CD4-positive, alpha-beta T cell treated with Interleukin-2 at 100 ng/mL for 4 hours (primary cell): Measurements from ENCODE around the gene CREBL2.
A peak's percentile ranks its signal among the peaks of the same experiment; 100 is the strongest.
"Not testable (repeated sequence)": the region's sequence is repeated elsewhere in the genome, so short reads cannot be mapped to it uniquely, and the experiment has no call there.

Source experiments
- DNase-seq: peaks from one replicate; pipeline ENCODE4 v3.0.0-alpha.2; 2020; ENCODE audit warnings: low spot score

Gene CREBL2

DNA sequence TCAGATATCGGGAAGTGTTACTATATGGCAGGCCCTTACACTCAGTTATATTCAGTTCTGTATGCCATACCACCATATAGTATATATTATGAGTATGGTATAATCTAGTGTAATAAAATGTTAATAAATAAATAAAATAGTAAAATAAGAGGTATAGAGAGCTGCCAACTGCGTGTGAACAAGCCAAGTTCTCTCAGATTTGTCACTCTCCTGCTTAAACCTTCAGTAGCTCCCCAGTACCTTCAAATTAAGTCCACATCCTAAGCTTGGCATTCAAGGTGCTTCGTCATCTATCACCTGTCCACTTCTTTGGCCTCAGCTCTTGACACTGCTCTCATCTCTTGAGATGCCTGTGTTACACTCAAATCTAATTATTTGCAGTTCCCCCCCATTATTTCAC, 12.8 kb upstream of the CREBL2 start:
- DNase-seq, result no peak

DNA sequence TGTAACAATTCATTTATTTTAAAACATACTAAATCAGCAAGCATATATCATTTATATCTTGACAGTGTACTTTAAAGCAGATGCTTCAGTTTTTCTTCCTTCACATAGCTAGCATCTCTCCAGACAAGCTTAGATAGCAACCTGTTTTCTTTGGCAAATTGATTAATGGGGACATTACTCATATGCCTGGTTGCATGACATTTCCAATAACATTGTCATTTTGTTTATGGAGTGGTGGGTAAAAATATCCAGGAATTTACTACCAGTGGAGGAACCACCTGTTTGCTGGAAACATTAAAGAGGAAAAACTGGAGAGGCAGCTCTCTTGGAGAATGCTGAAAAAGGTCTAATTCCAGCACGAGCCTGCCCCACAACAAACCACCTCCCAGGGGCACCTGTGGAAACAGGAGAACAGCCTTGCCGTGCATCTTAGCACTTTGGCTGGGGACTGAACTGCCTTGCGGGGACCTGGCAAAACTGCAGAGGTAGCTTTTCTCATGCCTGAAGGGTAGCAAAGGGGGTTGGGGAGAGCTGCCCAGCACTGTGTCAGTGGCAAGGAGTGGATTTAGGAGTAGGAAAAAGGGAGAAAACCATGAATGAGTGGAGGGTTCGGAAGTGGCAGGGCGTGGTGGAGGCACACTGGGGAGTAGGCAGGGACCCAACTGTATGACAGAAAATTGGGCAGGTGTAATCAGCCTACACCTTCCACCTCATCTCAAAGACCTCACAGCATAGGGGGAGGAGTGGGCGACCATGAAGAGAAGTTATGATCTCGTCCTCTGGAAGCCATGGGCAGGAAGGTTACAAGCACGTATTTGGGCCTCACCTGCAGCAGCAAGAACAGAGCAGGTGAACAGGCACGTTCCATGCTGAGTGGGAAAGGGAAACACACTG, 11.7 kb upstream of the CREBL2 start:
- no peak for DNase-seq

DNA sequence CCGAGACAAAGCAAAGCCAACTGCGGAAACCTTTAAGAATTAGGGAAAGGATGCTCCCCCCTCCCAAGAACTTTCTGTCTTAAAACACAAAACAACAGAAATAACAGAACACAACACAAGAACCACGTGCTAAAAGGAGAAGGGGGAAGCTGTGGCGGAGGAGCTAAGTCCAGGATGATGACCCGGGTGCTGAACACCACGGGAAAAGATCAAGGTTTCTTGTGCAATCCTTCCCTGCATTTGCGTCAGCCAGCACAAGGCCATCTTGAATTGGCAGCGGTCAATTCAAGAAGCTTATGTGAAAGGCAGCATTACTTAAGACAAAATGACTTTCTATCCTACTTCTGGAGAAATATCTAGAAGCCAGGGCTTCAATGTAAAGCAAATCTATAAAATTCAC, 11.0 kb upstream of the CREBL2 start:
- no peak for DNase-seq

DNA sequence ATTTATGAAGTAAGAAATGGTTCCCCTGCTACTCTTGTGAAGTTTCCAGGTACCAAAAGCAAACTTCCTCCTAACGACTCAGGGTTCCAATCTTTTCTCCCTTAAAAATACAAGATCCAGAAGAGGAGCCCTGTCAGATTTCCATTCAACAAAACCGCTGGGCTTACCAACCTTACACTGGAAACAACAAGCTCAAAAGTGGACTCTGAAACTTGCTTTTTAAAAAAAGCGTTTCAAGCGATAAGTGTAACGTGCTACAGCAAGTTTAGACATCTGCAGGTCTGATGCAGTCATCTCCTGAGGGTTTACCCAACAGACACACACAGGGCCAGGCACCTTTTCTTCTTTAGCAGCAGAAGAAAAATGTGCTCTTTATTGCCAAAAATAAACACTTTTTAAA, 6.9 kb upstream of the CREBL2 start:
- DNase-seq, result no peak

DNA sequence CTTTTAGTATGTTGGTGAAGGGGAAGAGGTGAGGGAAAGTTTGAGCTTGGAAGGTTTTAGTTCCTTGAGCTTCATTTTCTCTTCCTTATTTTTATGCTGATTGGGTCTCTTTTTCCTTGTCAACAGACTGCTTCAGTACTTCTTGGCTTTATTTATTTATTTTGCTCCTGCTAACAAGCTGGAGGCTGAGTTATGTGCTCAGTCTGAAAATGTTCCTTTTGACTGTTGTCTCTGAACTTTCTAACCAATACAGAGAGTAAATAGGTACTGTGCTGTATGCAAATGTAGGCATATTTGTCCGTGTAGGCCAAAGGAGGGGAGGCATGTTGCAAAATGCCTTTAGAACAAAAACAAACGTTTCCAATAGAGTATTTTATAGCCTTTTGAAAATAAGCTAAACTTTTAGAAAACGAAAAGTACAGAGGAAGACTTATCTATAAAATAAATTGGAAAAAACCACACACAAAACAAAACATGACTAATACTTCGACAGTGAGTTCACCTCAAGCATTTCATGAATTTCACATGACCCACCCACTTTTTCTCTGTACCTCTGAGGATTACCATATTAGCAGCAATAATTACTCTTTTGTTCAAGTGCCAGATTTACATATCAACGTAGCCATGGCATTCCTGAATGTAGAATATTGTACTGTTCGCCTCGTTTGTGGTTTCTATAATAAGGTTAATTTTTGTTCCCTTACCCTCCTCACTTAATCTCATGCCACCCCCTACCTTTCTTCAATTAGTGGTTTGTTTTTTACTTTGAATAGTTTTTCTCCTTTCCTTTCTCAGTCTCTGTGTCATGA, 4.7 kb upstream of the CREBL2 start:
- peak; percentile 51 for DNase-seq

DNA sequence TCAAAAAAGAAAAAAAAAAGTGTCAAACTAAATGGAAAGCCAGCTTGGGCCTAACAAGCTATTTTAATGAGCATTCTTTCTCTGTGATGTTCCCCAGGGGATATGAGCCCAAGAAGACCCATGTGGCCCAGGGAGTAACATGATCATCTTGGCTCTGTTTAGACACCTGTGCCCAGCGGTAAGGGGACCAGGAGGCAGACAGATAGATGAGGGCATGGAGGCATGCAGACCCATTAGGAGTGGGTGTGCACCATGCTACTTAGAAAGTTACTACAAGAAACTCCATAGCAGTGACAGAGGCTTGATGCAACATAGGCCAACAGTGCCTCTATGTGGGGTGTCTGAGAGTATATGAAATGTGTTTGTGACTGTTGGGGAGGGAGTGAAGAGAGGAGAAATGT, 3.1 kb upstream of the CREBL2 start:
- DNase-seq, result no peak

DNA sequence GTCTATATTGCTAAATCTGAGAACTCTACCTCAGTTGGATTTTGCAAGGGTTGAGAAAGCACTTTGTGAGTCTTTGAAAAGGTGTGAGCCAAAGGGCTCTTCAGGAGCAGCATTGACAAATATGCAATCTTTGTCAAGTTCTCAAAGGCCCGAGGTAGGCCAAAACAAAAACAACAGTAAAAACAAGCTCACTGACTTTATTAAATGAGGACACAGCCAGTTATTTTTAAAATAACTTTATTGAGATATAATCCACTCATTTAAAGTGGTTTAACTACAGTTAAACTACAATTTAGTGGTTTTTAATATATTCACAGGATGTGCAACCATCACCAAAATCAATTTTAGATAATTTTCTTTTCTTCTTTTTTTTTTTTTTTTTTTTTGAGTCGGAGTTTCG, 2.0 kb upstream of the CREBL2 start:
- DNase-seq, result no peak

DNA sequence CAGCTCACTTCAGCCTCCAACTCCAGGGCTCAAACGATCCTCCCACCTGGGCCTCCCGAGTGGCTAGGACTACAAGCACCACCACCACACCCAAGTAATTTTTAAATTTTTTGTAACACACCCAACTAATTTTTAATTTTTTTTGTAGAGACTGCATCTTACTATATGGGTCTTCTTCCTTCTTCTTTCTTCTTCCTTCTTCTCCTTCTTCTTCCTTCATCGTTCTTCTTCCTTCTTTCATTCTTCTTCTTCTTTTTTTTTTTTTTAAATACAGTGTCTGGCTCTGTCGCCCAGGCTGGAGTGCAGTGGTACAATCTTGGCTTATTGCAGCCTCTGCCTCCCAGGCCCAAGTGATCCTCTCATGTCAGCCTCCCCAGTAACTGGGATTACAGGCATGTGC, 965 bp upstream of the CREBL2 start:
- no peak for DNase-seq

DNA sequence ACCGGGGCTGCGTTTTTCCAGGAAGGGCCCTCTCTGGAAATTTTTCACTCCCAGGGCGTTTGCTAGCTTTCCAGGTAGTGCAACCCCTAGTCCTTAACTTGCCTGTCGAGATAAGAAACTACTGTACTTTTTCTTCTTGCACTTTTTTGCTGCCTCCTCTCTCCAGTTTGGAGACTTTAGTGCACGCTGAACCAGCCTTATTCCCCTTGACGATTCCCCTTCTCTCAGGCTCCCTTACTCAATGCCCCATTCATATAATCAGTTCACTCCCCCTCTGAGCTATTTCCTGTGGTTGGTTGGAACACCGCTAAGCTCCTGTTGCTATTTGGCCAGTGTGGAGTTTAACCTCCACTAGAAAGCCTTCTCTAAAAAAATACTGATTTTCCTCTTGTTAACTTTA, 682 bp downstream of the CREBL2 start:
- peak; percentile 41 for DNase-seq

DNA sequence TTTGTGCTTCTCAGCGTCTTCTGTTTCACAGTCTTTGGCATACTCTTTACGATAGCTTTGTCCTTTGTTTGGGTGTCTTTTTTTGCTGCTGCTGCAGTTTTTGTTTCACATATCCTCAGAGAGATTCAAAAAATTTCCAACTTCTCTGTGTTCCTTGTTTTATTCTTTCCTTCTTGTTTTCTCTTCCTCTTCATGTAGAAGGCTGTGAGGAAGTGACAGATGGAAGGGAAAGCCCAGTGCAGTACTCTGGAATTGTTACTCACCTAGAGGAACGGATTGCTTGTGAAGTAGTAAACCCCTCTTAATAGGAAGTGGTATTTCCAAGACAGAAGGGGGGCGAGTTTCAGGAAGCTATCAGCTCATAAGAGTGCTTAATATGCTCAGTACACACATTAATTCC, 1.7 kb downstream of the CREBL2 start:
- peak; percentile 16 for DNase-seq

DNA sequence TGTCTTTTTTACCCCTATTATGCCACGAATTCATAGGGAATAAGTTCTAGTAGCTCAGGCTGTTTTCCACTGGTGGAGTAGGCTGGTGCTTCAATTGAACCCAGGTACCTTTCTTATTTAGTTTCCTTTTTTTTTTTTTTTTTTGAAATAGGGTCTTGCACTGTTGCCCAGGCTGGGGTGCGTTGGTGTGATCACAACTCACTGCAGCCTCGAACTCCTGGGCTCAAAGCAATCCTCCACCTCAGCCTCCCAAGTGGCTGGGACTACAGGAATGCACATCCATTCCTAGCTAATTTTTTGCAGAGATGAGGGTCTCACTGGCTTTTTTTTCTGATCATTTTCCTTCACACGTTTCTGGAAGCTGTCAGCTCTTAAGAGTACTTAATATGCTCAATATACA, 2.7 kb downstream of the CREBL2 start:
- no peak for DNase-seq

DNA sequence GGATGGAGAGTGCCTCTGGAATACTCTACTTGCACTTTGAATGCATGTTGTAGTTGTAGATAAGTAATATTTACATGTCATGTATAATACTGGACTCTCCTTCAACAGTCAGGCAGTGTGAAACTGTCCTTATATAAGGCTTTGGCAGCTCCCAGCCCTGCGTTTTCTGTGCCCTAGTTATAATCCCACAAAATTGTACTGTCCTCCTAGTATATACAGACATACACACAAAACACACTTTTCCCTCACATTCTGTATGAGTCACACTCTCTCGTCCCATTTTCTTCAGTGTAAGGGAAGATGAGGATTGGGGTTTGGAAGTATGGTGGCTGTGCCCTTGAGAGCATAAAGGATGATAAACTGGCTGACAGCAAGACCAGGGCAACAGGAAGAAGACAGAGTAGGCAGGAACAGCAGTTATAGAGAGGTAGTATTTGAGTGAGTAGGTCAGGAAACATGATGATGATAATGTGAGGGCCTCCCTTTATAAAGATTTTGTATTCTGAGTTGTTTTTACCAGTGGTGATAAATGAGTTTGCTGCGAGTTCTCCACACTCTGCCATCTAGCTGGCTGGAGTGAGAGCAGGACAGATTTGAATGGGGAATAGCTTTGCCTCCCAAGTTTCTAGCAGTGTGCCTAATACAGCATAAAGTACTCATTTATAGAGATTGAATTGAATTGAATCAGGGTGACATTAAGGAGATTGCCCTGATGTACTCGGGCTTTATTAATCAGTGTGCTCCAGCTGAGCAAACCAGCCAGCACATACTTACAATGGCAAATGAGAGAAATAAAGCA, 5.0 kb downstream of the CREBL2 start:
- DNase-seq, result peak; percentile 20

DNA sequence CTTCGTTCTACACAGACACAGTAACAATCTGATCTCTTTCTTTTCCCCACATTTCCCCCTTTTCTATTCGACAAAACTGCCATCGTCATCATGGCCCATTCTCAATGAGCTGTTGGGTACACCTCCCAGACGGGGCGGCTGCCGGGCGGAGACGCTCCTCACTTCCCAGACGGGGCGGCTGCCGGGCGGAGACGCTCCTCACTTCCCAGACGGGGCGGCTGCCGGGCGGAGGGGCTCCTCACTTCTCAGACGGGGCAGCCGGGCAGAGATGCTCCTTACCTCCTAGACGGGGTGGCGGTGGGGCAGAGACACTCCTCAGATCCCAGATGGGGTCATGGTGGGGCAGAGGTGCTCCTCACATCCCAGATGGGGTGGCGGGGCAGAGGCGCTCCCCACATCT, 6.4 kb downstream of the CREBL2 start:
- DNase-seq, result not testable (repeated sequence)

DNA sequence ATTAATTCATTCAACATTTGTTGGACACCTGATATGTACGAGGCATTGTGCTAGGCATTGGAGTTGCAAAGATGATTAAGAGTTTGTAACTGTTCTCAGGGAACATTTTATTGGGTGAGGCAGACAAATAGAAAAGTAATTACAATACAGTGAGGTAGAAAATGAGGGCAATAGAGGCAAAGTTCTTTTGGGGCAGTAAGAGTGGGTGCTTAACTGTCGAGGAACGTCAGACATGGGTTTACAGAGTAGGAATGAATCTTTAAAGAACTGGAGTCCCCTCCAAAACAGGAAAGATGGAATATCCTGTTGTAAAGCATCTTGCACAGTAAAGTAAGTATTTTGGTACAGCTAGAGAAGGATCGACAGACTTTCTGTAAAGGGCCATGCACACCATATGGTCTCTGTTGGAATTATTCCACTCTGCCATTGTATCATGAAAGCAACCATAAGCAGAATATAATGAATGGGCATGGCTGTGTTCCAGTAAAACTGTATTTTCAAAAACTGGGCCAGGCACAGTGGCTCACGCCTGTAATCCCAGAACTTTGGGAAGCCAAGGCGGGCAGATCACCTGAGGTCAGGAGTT, 9.1 kb downstream of the CREBL2 start:
- DNase-seq, result no peak

DNA sequence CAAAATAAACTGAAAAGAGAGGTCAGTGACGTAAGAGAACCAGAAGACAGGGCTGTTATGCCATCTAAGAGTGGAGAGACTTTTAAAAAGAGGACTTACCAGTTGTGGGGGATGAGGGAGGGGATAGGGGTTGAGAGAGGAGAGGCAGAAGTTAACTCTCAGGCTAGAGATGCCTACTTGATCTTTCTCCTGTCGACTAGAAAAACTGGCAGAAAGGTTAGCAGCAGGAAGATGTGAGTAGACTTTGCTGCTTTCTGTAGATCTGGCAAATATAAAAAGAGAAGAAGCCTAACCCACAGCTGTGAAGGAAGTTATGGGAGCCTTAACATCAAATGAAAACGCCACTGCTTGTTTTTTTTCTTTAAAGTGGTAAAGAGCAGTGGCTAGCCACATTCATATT, 10.7 kb downstream of the CREBL2 start:
- DNase-seq, result peak; percentile 51

DNA sequence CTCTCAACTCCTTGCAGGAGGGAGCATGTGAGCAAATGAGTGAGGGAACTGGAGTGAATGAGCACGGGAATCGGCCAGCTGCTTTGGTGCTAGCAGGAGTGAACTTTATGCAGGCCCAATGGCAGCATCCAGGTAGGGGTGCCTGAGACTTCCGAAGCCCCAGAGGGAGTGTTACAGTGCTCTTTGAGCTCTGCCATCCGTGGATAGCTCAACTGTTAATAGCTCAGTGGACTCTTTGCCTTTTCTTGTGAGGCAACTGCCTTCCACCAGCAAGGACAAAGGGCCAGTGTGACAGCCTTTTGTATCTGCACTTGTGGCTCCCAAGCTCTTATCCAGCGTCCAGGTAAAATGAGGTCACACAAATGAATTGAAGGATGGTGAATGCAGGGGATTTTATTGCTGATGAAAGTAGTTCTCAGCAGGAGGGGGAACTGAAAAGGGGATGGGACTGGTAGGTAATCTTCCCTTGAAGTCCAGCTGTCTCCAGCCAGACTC, 12.9 kb downstream of the CREBL2 start:
- no peak for DNase-seq

DNA sequence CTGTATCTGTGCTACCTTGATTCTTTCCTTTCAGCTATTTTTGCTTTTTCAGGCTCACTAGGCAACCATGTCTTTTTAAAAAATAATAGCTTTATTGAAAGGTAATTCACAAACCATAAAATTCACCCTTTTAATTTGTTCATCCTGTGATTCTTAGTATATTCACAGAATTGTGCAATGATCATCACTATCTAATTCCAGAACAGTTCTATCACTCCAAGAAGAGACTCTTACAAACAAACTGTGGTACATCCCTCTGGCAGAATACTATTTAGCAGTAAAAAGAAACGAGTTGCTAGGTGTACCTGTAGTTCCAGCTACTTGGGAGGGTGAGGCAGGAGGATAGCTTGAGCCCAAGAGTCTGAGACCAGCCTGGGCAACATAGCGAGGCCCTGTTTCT, 14.8 kb downstream of the CREBL2 start:
- no peak for DNase-seq

DNA sequence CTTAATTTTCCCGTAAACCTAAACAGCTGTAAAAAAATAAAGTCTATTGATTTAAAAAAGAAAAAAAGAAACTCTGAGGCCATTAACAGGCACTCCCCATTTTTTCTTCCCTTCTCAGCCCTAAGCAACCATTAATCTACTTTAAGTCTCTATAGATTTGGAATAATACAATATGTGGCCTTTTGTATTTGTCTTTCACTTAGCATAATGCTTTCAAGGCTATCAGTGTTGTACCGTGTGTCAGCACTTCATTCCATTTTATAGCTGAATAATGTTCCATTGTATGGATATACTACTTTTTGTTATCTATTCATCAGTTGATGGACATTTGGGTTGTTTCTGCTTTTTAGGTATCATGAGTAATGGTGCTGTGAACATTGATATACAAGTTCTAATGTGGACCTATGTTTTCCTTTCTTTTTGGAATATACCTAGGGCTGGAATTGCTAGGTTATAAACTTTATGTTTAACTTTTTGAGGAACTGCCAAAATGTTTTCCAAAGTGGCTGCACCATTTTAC, 15.7 kb downstream of the CREBL2 start:
- DNase-seq, result no peak

DNA sequence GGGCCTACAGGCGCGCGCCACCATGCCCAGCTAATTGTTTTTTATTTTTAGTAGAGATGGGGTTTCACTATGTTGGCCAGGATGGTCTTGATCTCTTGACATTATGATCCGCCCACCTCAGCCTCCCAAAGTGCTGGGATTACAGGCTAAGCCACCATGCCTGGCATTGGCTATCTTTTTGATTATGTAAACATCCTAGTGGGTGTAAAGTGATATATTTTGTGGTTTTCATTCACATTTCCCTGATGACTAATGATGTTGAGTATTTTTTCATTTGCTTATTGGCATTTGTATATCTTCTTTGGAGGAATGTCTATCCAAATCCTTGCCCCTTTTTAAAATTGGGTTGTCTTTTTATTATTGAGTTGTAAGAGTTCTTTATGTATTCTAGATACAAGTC, 16.3 kb downstream of the CREBL2 start:
- DNase-seq, result no peak

DNA sequence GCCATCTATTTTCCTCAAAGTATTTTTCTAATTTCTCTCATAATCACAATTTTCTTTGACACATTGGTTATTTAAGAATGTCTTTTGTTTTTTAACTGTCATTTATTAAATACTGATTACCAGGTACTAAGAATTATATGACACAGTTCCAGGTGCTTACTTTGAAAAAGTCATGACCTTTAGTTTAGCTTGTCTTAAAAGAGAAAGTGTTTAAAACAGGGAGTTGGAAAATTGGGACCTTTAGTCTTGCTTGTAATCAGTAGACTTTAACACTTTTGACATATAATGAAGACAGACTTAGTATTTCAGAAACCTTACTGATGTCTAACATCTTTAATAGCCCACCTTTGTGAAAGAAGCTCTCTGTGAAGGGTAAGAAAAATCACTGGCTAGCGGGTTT, 19.2 kb downstream of the CREBL2 start:
- DNase-seq, result no peak

DNA sequence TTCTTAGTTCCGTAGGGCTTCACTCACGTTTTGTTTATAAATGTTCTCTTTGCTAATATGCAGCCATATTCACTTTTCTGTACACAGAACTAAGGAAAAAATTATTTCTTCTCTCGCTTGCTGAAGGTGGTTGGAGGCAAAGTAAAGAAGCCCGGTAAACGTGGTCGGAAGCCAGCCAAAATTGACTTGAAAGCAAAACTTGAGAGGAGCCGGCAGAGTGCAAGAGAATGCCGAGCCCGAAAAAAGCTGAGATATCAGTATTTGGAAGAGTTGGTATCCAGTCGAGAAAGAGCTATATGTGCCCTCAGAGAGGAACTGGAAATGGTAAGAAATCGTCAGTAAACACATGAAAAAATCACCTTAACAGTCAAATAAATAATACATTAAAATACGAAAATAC, 24.0 kb downstream of the CREBL2 start:
- no peak for DNase-seq

DNA sequence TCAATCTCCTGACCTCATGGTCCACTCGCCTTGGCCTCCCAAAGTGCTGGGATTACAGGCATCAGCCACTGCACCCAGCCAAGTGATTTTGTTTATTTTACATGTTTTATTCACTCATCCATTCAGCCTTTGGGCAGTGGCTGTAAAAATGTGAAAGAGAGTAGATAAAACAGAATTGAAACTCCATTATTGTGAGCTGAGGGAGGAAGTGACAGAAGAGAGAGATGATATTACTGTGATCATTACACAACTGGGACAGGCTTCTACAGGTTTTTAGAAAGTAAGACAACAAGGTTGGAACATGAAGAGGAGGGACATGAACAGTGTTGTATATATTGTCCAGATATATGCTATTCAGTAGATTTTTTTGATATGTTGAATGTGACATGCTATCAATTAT, 25.0 kb downstream of the CREBL2 start:
- no peak for DNase-seq
